Trophoblast cell (in vitro differentiated cells and primary cell): ENCODE results near the gene PTPA.

Experiments
- DNase-seq, 2 donors: peaks; one replicate each; pipeline ENCODE4 v3.0.0-alpha.2; 2016
- H2AFZ ChIP-seq: 2 replicates; pipeline ENCODE4 v1.6.1; 2013; ENCODE audit warnings: low read length, moderate library complexity, mild to moderate bottlenecking; ENCODE audit not compliant: insufficient read depth, poor library complexity
- H2AK5ac ChIP-seq: 2 replicates; pipeline ENCODE4 v1.6.1; 2013; ENCODE audit warnings: mild to moderate bottlenecking, low read length
- H2BK120ac ChIP-seq: 2 replicates; pipeline ENCODE4 v1.6.1; 2013; ENCODE audit warnings: low read length, mild to moderate bottlenecking, moderate library complexity; ENCODE audit not compliant: insufficient read depth, poor library complexity
- H2BK12ac ChIP-seq: 2 replicates; pipeline ENCODE4 v1.6.1; 2013; ENCODE audit warnings: mild to moderate bottlenecking, low read length, moderate library complexity
- H2BK5ac ChIP-seq: 2 replicates; pipeline ENCODE4 v1.6.1; 2013; ENCODE audit warnings: low read length, low read depth, moderate library complexity, mild to moderate bottlenecking; ENCODE audit not compliant: poor library complexity
- H3K14ac ChIP-seq: 2 replicates; pipeline ENCODE4 v1.6.1; 2013; ENCODE audit warnings: mild to moderate bottlenecking, low read length
- H3K18ac ChIP-seq: 2 replicates; pipeline ENCODE4 v1.6.1; 2013; ENCODE audit warnings: mild to moderate bottlenecking, low read length
- H3K23ac ChIP-seq: 2 replicates; pipeline ENCODE4 v1.6.1; 2013; ENCODE audit warnings: low read length
- H3K27ac ChIP-seq: 2 replicates; pipeline ENCODE4 v1.5.1; 2013; ENCODE audit warnings: low read depth, mild to moderate bottlenecking, inconsistent platforms, low read length, moderate library complexity
- H3K27me3 ChIP-seq: 2 replicates; pipeline ENCODE4 v1.6.1; 2013; ENCODE audit warnings: inconsistent platforms, mild to moderate bottlenecking, low read length, moderate library complexity; ENCODE audit not compliant: insufficient read depth
- H3K36me3 ChIP-seq, 2 experiments: 1 replicate in 1 of 2; 2 replicates in 1 of 2; pipeline ENCODE4 v1.6.1; 2013; ENCODE audit warnings: low read length in 2 of 2, mild to moderate bottlenecking in 2 of 2, moderate library complexity in 1 of 2; ENCODE audit not compliant: insufficient read depth in 2 of 2, control insufficient read depth in 1 of 2
- H3K4ac ChIP-seq: 2 replicates; pipeline ENCODE4 v1.6.1; 2013; ENCODE audit warnings: low read depth, mild to moderate bottlenecking, low read length, moderate library complexity
- H3K4me1 ChIP-seq, 2 experiments: 1 replicate in 1 of 2; 2 replicates in 1 of 2; pipeline ENCODE4 v1.6.1; 2013; ENCODE audit warnings: low read length in 2 of 2, mild to moderate bottlenecking in 2 of 2, moderate library complexity in 1 of 2; ENCODE audit not compliant: insufficient read depth in 2 of 2, control insufficient read depth in 1 of 2
- H3K4me2 ChIP-seq: 2 replicates; pipeline ENCODE4 v1.6.1; 2013; ENCODE audit warnings: inconsistent platforms, mild to moderate bottlenecking, low read length, moderate library complexity
- H3K4me3 ChIP-seq: 2 replicates; pipeline ENCODE4 v1.5.1; 2013; ENCODE audit warnings: mild to moderate bottlenecking, low read depth, low read length, inconsistent platforms
- H3K79me1 ChIP-seq: one replicate; pipeline ENCODE4 v1.6.1; 2013; ENCODE audit warnings: low read length
- H3K79me2 ChIP-seq: 2 replicates; pipeline ENCODE4 v1.6.1; 2013; ENCODE audit warnings: low read length, mild to moderate bottlenecking; ENCODE audit not compliant: control insufficient read depth, insufficient read depth, poor library complexity
- H3K9ac ChIP-seq: 2 replicates; pipeline ENCODE4 v1.6.1; 2013; ENCODE audit warnings: mild to moderate bottlenecking, low read length
- H3K9me3 ChIP-seq: 2 replicates; pipeline ENCODE4 v1.6.1; 2013; ENCODE audit warnings: low read depth, mild to moderate bottlenecking, control low read depth, inconsistent platforms, low read length; ENCODE audit not compliant: insufficient read depth
- H4K12ac ChIP-seq: 2 replicates; pipeline ENCODE4 v1.6.1; 2013; ENCODE audit warnings: low read depth, mild to moderate bottlenecking, low read length, moderate library complexity
- H4K8ac ChIP-seq: 2 replicates; pipeline ENCODE4 v1.6.1; 2013; ENCODE audit warnings: low read depth, mild to moderate bottlenecking, low read length, moderate library complexity
- H4K91ac ChIP-seq: one replicate; pipeline ENCODE4 v1.6.1; 2013; ENCODE audit warnings: low read depth, mild to moderate bottlenecking, low read length, moderate library complexity
- WGBS: extraction: QIAGEN DNeasy Blood & Tissue Kit; methylation state at CpG from one replicate; pipeline ENCODE4 v1.1.7; 2013; ENCODE audit warnings: missing lambda C conversion rate; ENCODE audit not compliant: insufficient read length, insufficient coverage; ENCODE audit errors: extremely low coverage; 5-methylcytosine and 5-hydroxymethylcytosine counted together

PTPA gene

DNA sequence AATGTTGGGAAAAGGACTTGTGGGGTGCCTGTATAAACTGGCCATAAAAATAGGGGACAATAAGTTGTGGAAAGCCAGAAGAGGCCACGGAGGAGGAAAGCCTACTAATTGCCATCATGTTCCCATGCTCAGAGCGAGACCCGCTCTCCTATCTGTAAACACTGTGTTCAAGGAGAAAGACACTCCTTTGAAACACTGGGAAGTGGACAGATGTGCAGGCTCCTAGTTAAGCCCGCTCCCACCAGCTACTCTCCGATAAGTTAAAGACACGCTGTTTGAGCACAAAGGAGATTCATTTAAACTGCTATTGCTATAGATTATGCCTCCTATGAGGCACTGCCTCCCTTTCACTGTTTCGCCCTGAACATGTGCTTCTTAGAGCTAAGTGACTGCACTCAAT, 9.9 kb upstream of the PTPA start:
- Histone ChIP-seq H3K18ac (no peak overlapping the region), H3K27ac (no peak overlapping the region), H3K23ac (no peak overlapping the region), H3K4me1 (peaks cover 7% of the 10 kb centered on the region in 2 experiments), H3K27me3 (no peaks in the 10 kb centered on the region), H3K36me3 (peaks cover 0 to 3% of the 10 kb centered on the region in 2 experiments), H2BK120ac (no peak overlapping the region), H2AFZ (no peak overlapping the region), H2BK12ac (no peak overlapping the region), H3K4me3 (no peak overlapping the region), H3K79me2 (no peaks in the 10 kb centered on the region), H2BK5ac (no peak overlapping the region), H3K79me1 (peaks cover 3% of the 10 kb centered on the region), H3K4ac (no peak overlapping the region), H3K14ac (no peak overlapping the region), H4K12ac (no peak overlapping the region), H4K91ac (no peak overlapping the region), H3K9ac (no peak overlapping the region), H2AK5ac (no peak overlapping the region), H3K9me3 (no peaks in the 10 kb centered on the region), H4K8ac (no peak overlapping the region), H3K4me2 (no peak overlapping the region)
- no CpG with 5 or more reads among the region's 7 CpGs for WGBS
- DNase-seq: no peak

DNA sequence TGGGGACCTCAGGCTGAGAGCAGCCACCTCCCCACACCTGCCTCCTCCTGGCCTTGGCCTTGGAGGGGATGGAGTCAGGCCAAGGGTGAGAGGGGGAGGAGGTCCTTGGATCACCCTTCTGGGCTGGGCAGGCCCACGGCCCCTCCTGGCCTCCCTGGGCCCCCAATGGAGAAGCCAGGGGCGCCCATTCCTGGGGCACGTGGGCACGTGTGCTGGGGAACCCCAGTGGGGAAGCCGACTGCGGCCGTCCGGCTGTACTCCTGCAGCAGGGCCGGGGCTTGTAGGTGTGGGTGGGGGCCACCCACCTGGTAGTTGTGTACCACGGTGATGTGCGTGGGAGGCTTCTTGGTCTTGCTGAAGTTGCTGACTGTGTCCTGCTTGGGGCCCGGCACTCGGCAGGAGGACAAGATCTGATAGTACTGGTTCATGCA, 9.1 kb upstream of the PTPA start:
- no peak overlapping the region for H3K18ac ChIP-seq
- no peaks in the 10 kb centered on the region for H3K79me2 ChIP-seq
- H3K36me3 ChIP-seq: peaks cover 0 to 3% of the 10 kb centered on the region in 2 experiments
- no peak overlapping the region for H4K91ac ChIP-seq
- peaks cover 7% of the 10 kb centered on the region in 2 experiments for H3K4me1 ChIP-seq
- H3K9ac ChIP-seq: no peak overlapping the region
- H2BK5ac ChIP-seq: no peak overlapping the region
- H2BK12ac ChIP-seq: no peak overlapping the region
- peaks cover 3% of the 10 kb centered on the region for H3K79me1 ChIP-seq
- WGBS: no CpG with 5 or more reads among the region's 13 CpGs
- H3K9me3 ChIP-seq: no peaks in the 10 kb centered on the region
- no peak overlapping the region for H2AK5ac ChIP-seq
- no peak overlapping the region for H3K23ac ChIP-seq
- no peak overlapping the region for H2AFZ ChIP-seq
- H3K27me3 ChIP-seq: no peaks in the 10 kb centered on the region
- H4K12ac ChIP-seq: no peak overlapping the region
- H4K8ac ChIP-seq: no peak overlapping the region
- DNase-seq: no peak
- no peak overlapping the region for H3K27ac ChIP-seq
- H2BK120ac ChIP-seq: no peak overlapping the region
- no peak overlapping the region for H3K4me3 ChIP-seq
- H3K4me2 ChIP-seq: no peak overlapping the region
- H3K14ac ChIP-seq: no peak overlapping the region
- H3K4ac ChIP-seq: no peak overlapping the region

DNA sequence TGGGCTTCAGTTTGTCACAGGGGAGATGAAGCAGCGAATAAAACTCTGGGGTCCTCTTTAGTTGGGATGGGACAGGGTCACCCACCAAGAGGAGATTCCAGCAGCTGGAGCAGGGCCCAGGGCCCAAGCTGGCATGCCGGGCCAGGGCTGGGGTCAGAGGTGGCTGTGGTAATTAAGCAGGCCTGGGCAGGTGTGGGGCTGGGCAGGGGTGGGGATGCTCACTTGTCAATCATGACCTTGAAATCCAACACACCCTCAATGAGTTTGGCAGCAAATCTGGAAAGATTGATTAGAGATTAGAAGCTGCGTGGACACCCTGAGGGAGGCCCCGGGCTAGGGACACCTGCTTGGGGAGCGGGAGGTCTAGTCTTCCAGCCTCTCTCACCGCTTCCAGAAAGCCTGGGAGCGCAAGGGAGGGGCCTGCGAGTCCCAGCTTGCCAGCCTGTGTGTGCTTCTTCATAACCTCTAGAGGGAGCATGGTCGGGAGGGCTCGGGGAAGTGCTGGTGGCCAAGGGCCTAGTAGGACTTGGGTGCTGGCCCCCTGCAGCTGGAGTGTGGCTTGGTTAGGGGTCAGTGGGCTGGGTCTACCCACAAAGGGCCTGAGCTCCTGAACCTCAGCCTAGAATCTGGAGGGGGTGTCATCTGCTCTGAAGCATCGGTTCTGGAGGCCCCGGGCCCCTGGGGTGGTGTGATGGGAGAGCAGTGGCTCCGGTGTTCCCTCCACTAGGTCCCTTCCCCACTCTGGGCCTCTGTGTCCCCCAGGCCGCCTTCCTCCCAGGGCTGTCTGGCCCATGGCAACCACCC, 8.2 kb upstream of the PTPA start:
- H3K27me3 ChIP-seq: no peaks in the 10 kb centered on the region
- H4K8ac ChIP-seq: peak overlapping the region; percentile 56
- H3K18ac ChIP-seq: peak overlapping the region; percentile 41
- no peak overlapping the region for H3K14ac ChIP-seq
- peaks cover under 1 to 3% of the 10 kb centered on the region in 2 experiments for H3K36me3 ChIP-seq
- peak overlapping the region; percentile 71 for H4K91ac ChIP-seq
- no peaks in the 10 kb centered on the region for H3K9me3 ChIP-seq
- peak overlapping the region; percentile 78 for H2BK120ac ChIP-seq
- H3K79me2 ChIP-seq: no peaks in the 10 kb centered on the region
- no peak overlapping the region for H3K27ac ChIP-seq
- peak; percentile 41 to 60 for DNase-seq
- no peak overlapping the region for H3K4me2 ChIP-seq
- peak overlapping the region; percentile 16 for H4K12ac ChIP-seq
- no CpG with 5 or more reads among the region's 14 CpGs for WGBS
- peak overlapping the region; percentile 32 for H2AK5ac ChIP-seq
- no peak overlapping the region for H3K4me3 ChIP-seq
- H3K23ac ChIP-seq: no peak overlapping the region
- H2AFZ ChIP-seq: no peak overlapping the region
- H3K9ac ChIP-seq: no peak overlapping the region
- peak overlapping the region; percentile 13 for H3K4ac ChIP-seq
- H3K79me1 ChIP-seq: peaks cover 3% of the 10 kb centered on the region
- H2BK12ac ChIP-seq: peak overlapping the region; percentile 42
- peak overlapping the region; percentile 15 for H2BK5ac ChIP-seq
- H3K4me1 ChIP-seq: peaks cover 7% of the 10 kb centered on the region in 2 experiments

DNA sequence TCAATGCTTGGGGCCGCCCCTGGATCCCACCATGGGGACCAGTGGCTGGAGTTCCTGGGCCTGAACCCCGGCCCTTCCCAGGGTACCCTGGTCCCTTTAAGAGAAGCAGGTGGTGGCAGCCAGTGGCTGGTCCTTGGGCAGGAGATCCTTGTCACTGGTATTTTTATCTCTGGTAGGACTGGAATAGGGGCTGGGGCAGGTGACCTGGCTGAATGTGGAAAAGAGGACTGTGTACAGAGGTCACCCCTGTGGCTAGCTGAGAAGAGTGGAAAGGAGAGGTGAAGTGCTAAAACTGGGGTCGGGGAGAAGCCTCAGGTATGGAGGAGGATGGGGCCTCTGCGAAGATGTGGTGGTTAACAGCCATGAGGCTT, 7.6 kb upstream of the PTPA start:
- no peak overlapping the region for H3K27ac ChIP-seq
- H4K8ac ChIP-seq: peak overlapping the region; percentile 56
- H2BK120ac ChIP-seq: peak overlapping the region; percentile 78
- peaks cover 7% of the 10 kb centered on the region in 2 experiments for H3K4me1 ChIP-seq
- H3K9ac ChIP-seq: no peak overlapping the region
- H3K4ac ChIP-seq: no peak overlapping the region
- H3K36me3 ChIP-seq: peaks cover 0 to 3% of the 10 kb centered on the region in 2 experiments
- peak overlapping the region; percentile 15 for H2BK5ac ChIP-seq
- H3K27me3 ChIP-seq: no peaks in the 10 kb centered on the region
- H3K4me3 ChIP-seq: no peak overlapping the region
- H4K91ac ChIP-seq: peak overlapping the region; percentile 84
- H2AK5ac ChIP-seq: peak overlapping the region; percentile 32
- no CpG with 5 or more reads among the region's 4 CpGs for WGBS
- peak overlapping the region; percentile 41 for H3K18ac ChIP-seq
- peak overlapping the region; percentile 42 for H2BK12ac ChIP-seq
- no peak overlapping the region for H3K14ac ChIP-seq
- H3K9me3 ChIP-seq: no peaks in the 10 kb centered on the region
- peaks cover 3% of the 10 kb centered on the region for H3K79me1 ChIP-seq
- no peaks in the 10 kb centered on the region for H3K79me2 ChIP-seq
- H4K12ac ChIP-seq: no peak overlapping the region
- H2AFZ ChIP-seq: no peak overlapping the region
- H3K4me2 ChIP-seq: no peak overlapping the region
- no peak overlapping the region for H3K23ac ChIP-seq
- peak; percentile 38 to 61 for DNase-seq
